ENCODE data around the gene PRXL2C.
A peak's percentile ranks its signal among the peaks of the same experiment; 100 is the strongest.

- no peak for TF ChIP-seq POLR2AphosphoS5 (IDR thresholded peaks at IDR 0.05)
- TF ChIP-seq CTCF (IDR thresholded peaks at IDR 0.05) = peak in 2 of 4 experiments; percentile 37 to 56
- no peak for TF ChIP-seq POLR2A (IDR thresholded peaks at IDR 0.05)
Observed at GRCh38 chr9:96619491-96620180, 35.5 kb downstream of the PRXL2C start, which contains the start of gene CDC14B.

All from gastroesophageal sphincter (tissue), 3 donors.